VCaP (cell line): ENCODE results near the gene RPS13.
"Not testable (repeated sequence)": the region's sequence is repeated elsewhere in the genome, so short reads cannot be mapped to it uniquely, and the experiment has no call there.

Experiments
- H3K27ac ChIP-seq: fragments of 450-650 bp; 2 replicates; pipeline ENCODE4 v1.5.1; 2017
- TF ChIP-seq, protein P1 (sequence below): fragments of 450-650 bp; conservative IDR thresholded peaks from 2 replicates; pipeline ENCODE4 v1.5.1; 2017; ENCODE audit warnings: mild to moderate bottlenecking, moderate library complexity

Gene RPS13

DNA sequence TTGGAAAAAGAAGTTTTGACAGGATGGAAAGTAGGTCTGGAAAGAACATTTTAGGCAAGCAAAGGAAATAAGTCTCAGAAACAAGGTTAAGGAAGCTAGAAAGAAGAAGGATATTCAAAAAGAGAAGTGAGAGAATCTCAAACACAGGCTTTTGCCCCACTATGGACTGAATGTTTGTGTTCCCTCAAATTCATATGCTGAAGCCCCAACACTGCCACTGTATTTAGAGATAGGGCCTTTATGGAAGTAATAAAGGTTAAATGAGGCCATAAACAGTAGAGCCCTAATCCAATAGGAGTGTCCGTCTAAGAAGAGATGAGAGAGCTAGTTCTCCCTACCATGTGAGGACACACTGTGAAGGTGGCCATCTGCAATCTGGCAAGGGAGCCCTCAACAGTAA lies 20.6 kb upstream of the RPS13 start:
- no peak overlapping the region for H3K27ac ChIP-seq
- TF ChIP-seq, protein P1, sequence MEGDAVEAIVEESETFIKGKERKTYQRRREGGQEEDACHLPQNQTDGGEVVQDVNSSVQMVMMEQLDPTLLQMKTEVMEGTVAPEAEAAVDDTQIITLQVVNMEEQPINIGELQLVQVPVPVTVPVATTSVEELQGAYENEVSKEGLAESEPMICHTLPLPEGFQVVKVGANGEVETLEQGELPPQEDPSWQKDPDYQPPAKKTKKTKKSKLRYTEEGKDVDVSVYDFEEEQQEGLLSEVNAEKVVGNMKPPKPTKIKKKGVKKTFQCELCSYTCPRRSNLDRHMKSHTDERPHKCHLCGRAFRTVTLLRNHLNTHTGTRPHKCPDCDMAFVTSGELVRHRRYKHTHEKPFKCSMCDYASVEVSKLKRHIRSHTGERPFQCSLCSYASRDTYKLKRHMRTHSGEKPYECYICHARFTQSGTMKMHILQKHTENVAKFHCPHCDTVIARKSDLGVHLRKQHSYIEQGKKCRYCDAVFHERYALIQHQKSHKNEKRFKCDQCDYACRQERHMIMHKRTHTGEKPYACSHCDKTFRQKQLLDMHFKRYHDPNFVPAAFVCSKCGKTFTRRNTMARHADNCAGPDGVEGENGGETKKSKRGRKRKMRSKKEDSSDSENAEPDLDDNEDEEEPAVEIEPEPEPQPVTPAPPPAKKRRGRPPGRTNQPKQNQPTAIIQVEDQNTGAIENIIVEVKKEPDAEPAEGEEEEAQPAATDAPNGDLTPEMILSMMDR, result no peak

DNA sequence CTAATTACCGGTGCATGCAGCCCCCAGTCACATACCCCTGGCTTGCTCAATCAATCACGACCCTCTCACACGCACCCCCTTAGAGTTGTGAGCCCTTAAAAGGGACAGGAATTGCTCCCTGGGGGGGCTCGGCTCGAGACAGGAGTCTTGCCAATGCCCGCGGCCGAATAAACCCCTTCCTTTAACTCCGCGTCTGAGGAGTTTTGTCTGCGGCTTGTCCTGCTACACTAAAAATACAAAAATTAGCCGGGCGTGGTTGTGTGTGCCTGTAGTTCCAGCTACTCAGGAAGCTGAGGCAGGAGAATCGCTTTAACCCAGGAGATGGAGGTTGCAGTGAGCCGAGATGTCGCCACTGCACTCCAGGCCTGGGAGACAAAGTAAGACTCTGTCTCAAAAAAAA lies 8.5 kb upstream of the RPS13 start:
- H3K27ac ChIP-seq, result not testable (repeated sequence)

DNA sequence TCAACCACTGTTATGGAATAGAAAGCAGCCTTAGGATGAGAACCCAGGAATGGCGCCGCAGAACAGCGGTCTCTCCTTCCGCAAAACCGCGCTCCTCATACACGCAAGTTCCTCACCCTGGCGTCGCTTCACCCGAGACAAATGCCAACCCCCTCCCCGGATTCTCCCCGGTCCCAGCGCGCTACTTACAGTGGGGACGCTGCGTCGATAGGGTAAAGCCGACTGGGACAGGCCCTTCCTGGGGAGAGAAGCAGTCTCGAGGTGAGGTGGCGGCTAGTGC lies 287 bp downstream of the RPS13 start:
- H3K27ac ChIP-seq, result peak overlapping the region; percentile 89
- TF ChIP-seq, protein P1, result no peak

DNA sequence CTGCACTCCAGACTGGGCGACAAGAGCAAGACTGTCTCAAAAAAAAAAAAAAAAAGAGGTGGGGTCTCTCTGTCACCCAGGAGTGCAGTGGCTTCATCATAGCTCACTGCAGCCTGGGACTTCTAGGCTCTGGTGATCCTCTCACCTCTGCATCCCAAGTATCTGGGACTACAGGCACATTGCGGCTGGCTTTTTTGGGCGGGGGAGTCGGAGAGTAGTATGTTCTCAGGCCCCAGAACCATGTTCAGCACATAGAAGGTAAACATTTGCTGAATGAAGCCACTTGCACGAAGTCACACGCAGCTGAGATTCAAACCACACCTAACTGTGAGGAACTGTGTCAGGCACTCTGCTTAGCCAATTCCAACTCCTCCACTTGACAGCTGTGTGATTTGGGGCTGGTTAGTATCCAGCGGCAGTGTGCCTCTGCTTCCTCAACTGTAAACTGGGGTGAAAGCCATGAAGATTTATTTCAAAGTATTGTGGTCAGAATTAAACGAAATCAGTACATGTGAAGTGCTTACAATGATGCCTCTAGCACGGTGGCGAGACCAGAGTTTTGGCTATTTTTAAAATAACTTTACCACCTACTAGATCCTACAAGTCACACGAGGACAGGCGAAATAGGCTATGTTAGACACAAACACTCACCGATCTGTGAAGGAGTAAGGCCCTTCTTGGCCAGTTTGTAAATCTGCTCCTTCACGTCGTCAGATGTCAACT lies 789 bp downstream of the RPS13 start:
- peak overlapping the region; percentile 89 for H3K27ac ChIP-seq
- TF ChIP-seq, protein P1, result no peak

DNA sequence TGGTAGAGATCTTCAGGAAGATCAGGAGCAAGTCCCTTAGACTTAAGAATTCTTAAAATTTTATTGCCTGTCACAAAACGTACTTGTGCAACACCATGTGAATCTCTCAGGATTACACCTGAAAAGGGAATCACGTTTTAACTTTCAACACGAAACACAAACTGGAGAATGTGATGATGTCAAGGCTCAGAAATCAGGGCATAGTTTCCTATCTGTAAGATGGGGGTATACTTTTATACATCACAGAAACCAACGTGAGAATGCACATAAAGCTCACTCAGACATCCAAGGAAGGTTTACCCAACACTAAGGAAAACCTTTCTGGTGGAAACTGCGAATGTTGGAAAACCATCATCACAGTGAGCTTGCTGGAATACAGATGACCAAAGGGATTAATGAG lies 2.0 kb downstream of the RPS13 start:
- TF ChIP-seq, protein P1, result no peak
- H3K27ac ChIP-seq, result peak overlapping the region; percentile 89; the same call in 1 of the 2 replicates

DNA sequence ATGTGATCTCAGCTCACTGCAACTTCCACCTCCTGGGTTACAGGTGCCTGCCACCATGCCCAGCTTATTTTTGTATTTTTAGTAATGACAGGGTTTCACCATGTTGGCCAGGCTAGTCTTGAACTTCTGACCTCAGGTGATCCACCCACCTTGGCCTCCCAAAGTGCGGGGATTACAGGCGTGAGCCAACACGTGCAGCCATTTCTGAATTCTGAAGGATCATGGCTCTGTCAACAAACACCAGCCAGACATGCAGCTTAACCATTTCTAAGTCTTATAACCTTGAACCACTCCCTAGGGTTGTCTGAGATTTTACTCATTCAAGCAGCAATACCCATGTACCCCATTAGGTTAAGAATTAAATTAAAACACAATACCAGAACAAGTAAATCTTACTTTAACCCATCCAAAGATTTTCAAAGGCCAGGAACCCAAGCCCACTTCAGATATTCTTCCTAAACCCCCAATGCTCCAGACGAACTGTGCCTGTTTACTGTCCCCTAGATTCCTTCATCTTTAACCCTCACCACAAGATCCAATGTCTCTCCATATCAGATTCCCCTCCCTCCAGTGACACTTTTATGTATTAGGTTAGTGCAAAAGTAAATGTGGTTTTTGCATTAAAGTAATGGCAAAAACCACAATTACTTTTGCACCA lies 4.0 kb downstream of the RPS13 start:
- TF ChIP-seq, protein P1, result no peak
- no peak overlapping the region for H3K27ac ChIP-seq

DNA sequence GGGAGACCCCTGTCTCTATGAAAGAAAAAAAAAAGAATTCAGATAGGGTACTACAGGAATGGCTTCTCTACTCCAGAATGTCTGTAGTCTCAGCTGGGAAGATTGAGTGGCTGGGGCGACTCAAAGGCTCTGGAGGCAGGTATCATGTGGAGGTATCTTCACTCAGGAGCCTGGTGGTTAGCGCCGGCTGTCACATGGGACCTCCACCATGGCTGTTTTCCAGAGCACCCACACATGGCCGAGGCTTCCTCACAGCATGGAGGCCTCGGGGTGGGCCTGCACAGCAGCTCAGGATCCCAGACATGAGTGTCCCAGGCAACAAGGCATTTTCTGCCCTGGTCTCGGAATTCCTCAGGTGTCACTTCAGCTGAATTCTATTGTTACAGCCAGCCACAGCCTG lies 10.1 kb downstream of the RPS13 start:
- TF ChIP-seq, protein P1, result no peak
- H3K27ac ChIP-seq, result no peak overlapping the region

DNA sequence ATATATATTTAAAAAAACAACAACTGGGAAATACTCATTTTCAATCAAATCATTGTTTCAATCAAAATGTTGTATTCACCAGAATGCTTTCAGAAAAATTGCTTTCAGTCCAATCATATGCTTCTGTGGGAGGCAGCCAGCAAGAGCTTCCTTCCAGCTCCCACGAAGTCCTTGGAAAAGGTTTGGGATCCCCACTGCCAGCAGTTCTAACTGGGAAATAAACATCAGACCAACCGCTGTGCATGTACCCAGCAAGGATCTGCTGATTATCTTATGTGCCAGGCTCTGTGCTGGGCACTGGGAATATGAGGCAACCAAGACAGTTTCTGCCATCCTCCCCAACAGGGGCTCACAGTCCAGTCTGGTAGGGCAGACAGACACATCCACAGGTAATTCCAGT lies 10.8 kb downstream of the RPS13 start:
- TF ChIP-seq, protein P1, result no peak
- H3K27ac ChIP-seq, result no peak overlapping the region
